ENCODE data around the gene DOK6. TPM values are rescaled to one million over a fixed set of nuclear protein-coding genes. Genes with fewer than 3 reads are reported as not detected.

The DOK6 gene
- total and polyA plus RNA-seq, 2 donors (not counting 1 experiment from before 2014, with no cell fraction given) = not detected

GRCh38 chr18:69401972-69402532, 1.4 kb downstream of the DOK6 start:
- Histone ChIP-seq H2AFZ (ENCODE audit: insufficient read depth, low read depth, low read length, poor library complexity, severe bottlenecking) (no peak overlapping the region), H3K27ac (ENCODE audit: low read length in 2 of 2) (no peak overlapping the region), H3K4me3 (ENCODE audit: control extremely low read depth in 1 of 5, extremely low read depth in 1 of 5, insufficient read depth in 1 of 5, low read depth in 2 of 5, low read length in 4 of 5) (no peak overlapping the region), H3K9ac (ENCODE audit: low read length) (no peak overlapping the region), H3K36me3 (replicated peaks in 1 of 2; ENCODE audit: control extremely low read depth in 1 of 2, control insufficient read depth in 1 of 2, extremely low read depth in 1 of 2, insufficient read depth in 2 of 2, low read length in 1 of 2) (no peaks in the 10 kb centered on the region), H3K27me3 (replicated peaks in 1 of 4; ENCODE audit: control extremely low read depth in 1 of 4, control insufficient read depth in 3 of 4, insufficient read depth in 4 of 4, low read length in 3 of 4) (peaks cover 0 to 23% (median 12%) of the 10 kb centered on the region in 4 experiments), H3K4me2 (replicated peaks; ENCODE audit: low read depth, low read length, poor library complexity, severe bottlenecking) (no peak overlapping the region), H3K4me1 (ENCODE audit: control insufficient read depth in 2 of 2, insufficient read depth in 2 of 2, low read length in 2 of 2) (no peaks in the 10 kb centered on the region), H3K79me2 (ENCODE audit: control insufficient read depth, insufficient read depth, low read length) (no peaks in the 10 kb centered on the region), H3K9me3 (ENCODE audit: control extremely low read depth in 1 of 3, control insufficient read depth in 2 of 3, insufficient read depth in 1 of 3, low read length in 2 of 3) (peaks cover 0 to 8% (median 0%) of the 10 kb centered on the region in 3 donors), H4K20me1 (ENCODE audit: control insufficient read depth, insufficient read depth, low read length, poor library complexity, severe bottlenecking) (no peaks in the 10 kb centered on the region)
- Mint-ChIP-seq H3K27me3 (peaks cover 33% of the 10 kb centered on the region), H3K4me1 (peaks cover 5% of the 10 kb centered on the region), H3K4me3 (no peak overlapping the region), H3K27ac (no peak overlapping the region), H3K9me3 (ENCODE audit: insufficient read depth) (no peaks in the 10 kb centered on the region)
- intact Hi-C loops (cut with micrococcal nuclease) = no loop called here
- 15% methylated on average over 18 of the region's 19 CpGs for WGBS (ENCODE audit: insufficient coverage)
- no peak for ATAC-seq (ENCODE audit: low read depth)
- DNase-seq = no peak
- CTCF ChIA-PET = no interaction called here
- POLR2A ChIA-PET = no interaction called here
- TF ChIP-seq CTCF (IDR thresholded peaks at IDR 0.05) (no peak), EZH2 (IDR thresholded peaks at IDR 0.05; ENCODE audit: borderline replicate concordance, insufficient read depth, low read depth, low read length, poor library complexity, severe bottlenecking) (no peak)

GRCh38 chr18:69402533-69402989, 1.9 kb downstream of the DOK6 start:
- Histone ChIP-seq H3K9me3 (ENCODE audit: control extremely low read depth in 1 of 3, control insufficient read depth in 2 of 3, insufficient read depth in 1 of 3, low read length in 2 of 3) (peaks cover 0 to 8% (median 0%) of the 10 kb centered on the region in 3 donors), H3K4me2 (replicated peaks; ENCODE audit: low read depth, low read length, poor library complexity, severe bottlenecking) (no peak overlapping the region), H3K27ac (ENCODE audit: low read length in 2 of 2) (no peak overlapping the region), H4K20me1 (ENCODE audit: control insufficient read depth, insufficient read depth, low read length, poor library complexity, severe bottlenecking) (no peaks in the 10 kb centered on the region), H2AFZ (ENCODE audit: insufficient read depth, low read depth, low read length, poor library complexity, severe bottlenecking) (no peak overlapping the region), H3K4me1 (ENCODE audit: control insufficient read depth in 2 of 2, insufficient read depth in 2 of 2, low read length in 2 of 2) (no peaks in the 10 kb centered on the region), H3K36me3 (replicated peaks in 1 of 2; ENCODE audit: control extremely low read depth in 1 of 2, control insufficient read depth in 1 of 2, extremely low read depth in 1 of 2, insufficient read depth in 2 of 2, low read length in 1 of 2) (no peaks in the 10 kb centered on the region), H3K79me2 (ENCODE audit: control insufficient read depth, insufficient read depth, low read length) (no peaks in the 10 kb centered on the region), H3K27me3 (replicated peaks in 1 of 4; ENCODE audit: control extremely low read depth in 1 of 4, control insufficient read depth in 3 of 4, insufficient read depth in 4 of 4, low read length in 3 of 4) (peaks cover 0 to 23% (median 12%) of the 10 kb centered on the region in 4 experiments), H3K4me3 (ENCODE audit: control extremely low read depth in 1 of 5, extremely low read depth in 1 of 5, insufficient read depth in 1 of 5, low read depth in 2 of 5, low read length in 4 of 5) (no peak overlapping the region), H3K9ac (ENCODE audit: low read length) (no peak overlapping the region)
- intact Hi-C loops (cut with micrococcal nuclease) = no loop called here
- Mint-ChIP-seq H3K27me3 (peaks cover 33% of the 10 kb centered on the region), H3K4me1 (peaks cover 5% of the 10 kb centered on the region), H3K27ac (no peak overlapping the region), H3K4me3 (no peak overlapping the region), H3K9me3 (ENCODE audit: insufficient read depth) (no peaks in the 10 kb centered on the region)
- ChIA-PET POLR2A (no interaction called here), CTCF (no interaction called here)
- ATAC-seq (ENCODE audit: low read depth) = no peak
- WGBS (ENCODE audit: insufficient coverage) = 10% methylated on average over 20 of the region's 20 CpGs
- no peak for TF ChIP-seq EZH2 (IDR thresholded peaks at IDR 0.05; ENCODE audit: borderline replicate concordance, insufficient read depth, low read depth, low read length, poor library complexity, severe bottlenecking)
- no peak for TF ChIP-seq CTCF (IDR thresholded peaks at IDR 0.05)
- no peak for DNase-seq

Measured in B cell (primary cell).